SKM-1 treated with dmso at 0.1 percent for 144 hours (cell line): ENCODE results near the gene FAM120B.

Source experiments
- DNase-seq: peaks from one replicate; lab custom pipeline; 2025; ENCODE audit not compliant: unreplicated experiment; lab: John Stamatoyannopoulos, UW

Gene FAM120B

GRCh38 chr6:170286934-170287265 lies 19.7 kb upstream of the FAM120B start:
- no peak for DNase-seq

- no peak for DNase-seq
These were observed 19.1 kb upstream of the FAM120B start for GRCh38 chr6:170287371-170287876.

GRCh38 chr6:170288091-170288631 lies 18.4 kb upstream of the FAM120B start:
- no peak for DNase-seq

- no peak for DNase-seq
These were observed 17.7 kb upstream of the FAM120B start for GRCh38 chr6:170288852-170289179.

- no peak for DNase-seq
These were observed 17.2 kb upstream of the FAM120B start for GRCh38 chr6:170289180-170289931.

GRCh38 chr6:170289951-170290295 lies 16.6 kb upstream of the FAM120B start:
- no peak for DNase-seq

GRCh38 chr6:170290296-170291128 lies 16.0 kb upstream of the FAM120B start, which contains the start of gene DLL1:
Gene DLL1 (minus strand): TSS chr6:170291078. CDS start chr6:170290139, 939 bp downstream.
- DNase-seq, result no peak

GRCh38 chr6:170291271-170292110 lies 15.1 kb upstream of the FAM120B start:
- no peak for DNase-seq

- no peak for DNase-seq
These were observed 14.5 kb upstream of the FAM120B start for GRCh38 chr6:170292111-170292406.

- no peak for DNase-seq
These were observed 14.0 kb upstream of the FAM120B start for GRCh38 chr6:170292407-170293158.

- no peak for DNase-seq
These were observed 13.0 kb upstream of the FAM120B start for GRCh38 chr6:170293341-170294231.

GRCh38 chr6:170294298-170294730 lies 12.2 kb upstream of the FAM120B start:
- no peak for DNase-seq

GRCh38 chr6:170294813-170295509 lies 11.6 kb upstream of the FAM120B start:
- no peak for DNase-seq

GRCh38 chr6:170295510-170296422 lies 10.8 kb upstream of the FAM120B start:
- no peak for DNase-seq

- DNase-seq, result no peak
These were observed 10.2 kb upstream of the FAM120B start for GRCh38 chr6:170296423-170296745.

GRCh38 chr6:170296746-170297575 lies 9.6 kb upstream of the FAM120B start:
- DNase-seq, result no peak
